ENCODE measurements around the gene MAVS.

Gene MAVS

DNA sequence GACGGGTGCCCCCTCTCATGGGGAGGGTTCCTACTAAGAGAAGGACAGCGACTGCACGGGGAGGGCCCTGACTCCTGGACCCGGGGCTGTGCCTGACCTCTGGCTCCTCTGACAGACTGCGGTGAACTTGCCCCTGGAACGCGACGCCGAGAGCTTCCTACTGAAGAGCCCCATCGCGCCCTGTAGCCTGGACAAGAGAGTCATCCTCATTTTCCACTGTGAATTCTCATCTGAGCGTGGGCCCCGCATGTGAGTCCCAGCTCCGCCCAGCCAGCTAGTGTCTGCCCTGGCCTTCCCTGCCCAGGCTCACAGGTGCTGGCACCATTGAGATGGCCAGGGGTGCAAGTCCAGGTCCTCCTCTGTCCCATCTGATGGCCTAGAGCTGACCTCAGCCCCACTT is 43.3 kb upstream of the MAVS start:
- no peak for DNase-seq (ENCODE audit: low read depth)
- TF ChIP-seq, protein P1, sequence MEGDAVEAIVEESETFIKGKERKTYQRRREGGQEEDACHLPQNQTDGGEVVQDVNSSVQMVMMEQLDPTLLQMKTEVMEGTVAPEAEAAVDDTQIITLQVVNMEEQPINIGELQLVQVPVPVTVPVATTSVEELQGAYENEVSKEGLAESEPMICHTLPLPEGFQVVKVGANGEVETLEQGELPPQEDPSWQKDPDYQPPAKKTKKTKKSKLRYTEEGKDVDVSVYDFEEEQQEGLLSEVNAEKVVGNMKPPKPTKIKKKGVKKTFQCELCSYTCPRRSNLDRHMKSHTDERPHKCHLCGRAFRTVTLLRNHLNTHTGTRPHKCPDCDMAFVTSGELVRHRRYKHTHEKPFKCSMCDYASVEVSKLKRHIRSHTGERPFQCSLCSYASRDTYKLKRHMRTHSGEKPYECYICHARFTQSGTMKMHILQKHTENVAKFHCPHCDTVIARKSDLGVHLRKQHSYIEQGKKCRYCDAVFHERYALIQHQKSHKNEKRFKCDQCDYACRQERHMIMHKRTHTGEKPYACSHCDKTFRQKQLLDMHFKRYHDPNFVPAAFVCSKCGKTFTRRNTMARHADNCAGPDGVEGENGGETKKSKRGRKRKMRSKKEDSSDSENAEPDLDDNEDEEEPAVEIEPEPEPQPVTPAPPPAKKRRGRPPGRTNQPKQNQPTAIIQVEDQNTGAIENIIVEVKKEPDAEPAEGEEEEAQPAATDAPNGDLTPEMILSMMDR (IDR thresholded peaks at IDR 0.05; ENCODE audit: low read depth, low read length), result no peak
- TF ChIP-seq MYC (IDR thresholded peaks at IDR 0.05; ENCODE audit: low read depth, low read length), result no peak
- no peak for TF ChIP-seq POLR2A (IDR thresholded peaks at IDR 0.05; ENCODE audit: extremely low read depth, insufficient read length)
- TF ChIP-seq, protein P2, sequence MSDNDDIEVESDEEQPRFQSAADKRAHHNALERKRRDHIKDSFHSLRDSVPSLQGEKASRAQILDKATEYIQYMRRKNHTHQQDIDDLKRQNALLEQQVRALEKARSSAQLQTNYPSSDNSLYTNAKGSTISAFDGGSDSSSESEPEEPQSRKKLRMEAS (IDR thresholded peaks at IDR 0.05; ENCODE audit: low read depth, low read length), result no peak
- no peak overlapping the region for H3K4me3 ChIP-seq (ENCODE audit: low read depth, low read length)

DNA sequence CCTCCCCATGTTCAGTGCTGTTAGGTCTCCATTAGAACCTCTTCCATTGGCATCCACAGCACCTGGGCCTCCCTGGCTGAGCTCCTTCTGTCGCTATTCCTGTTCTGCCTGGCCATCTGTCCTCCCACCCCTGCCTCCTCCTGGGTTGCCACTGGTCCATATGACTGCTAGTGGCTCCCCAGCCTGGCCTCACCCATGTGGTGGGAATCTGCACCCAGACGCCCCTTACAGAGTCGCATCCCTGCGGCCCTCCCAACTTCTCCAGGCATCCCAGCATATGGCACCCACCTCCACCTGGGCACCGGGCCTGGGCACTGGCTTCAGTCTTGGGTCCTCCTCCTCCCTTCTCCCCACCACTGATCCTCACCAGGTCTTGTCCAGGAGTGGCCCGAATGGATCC is 42.8 kb upstream of the MAVS start:
- TF ChIP-seq, protein P2 (IDR thresholded peaks at IDR 0.05; ENCODE audit: low read depth, low read length), result no peak
- no peak for TF ChIP-seq MYC (IDR thresholded peaks at IDR 0.05; ENCODE audit: low read depth, low read length)
- TF ChIP-seq, protein P1 (IDR thresholded peaks at IDR 0.05; ENCODE audit: low read depth, low read length), result no peak
- no peak for DNase-seq (ENCODE audit: low read depth)
- no peak overlapping the region for H3K4me3 ChIP-seq (ENCODE audit: low read depth, low read length)

DNA sequence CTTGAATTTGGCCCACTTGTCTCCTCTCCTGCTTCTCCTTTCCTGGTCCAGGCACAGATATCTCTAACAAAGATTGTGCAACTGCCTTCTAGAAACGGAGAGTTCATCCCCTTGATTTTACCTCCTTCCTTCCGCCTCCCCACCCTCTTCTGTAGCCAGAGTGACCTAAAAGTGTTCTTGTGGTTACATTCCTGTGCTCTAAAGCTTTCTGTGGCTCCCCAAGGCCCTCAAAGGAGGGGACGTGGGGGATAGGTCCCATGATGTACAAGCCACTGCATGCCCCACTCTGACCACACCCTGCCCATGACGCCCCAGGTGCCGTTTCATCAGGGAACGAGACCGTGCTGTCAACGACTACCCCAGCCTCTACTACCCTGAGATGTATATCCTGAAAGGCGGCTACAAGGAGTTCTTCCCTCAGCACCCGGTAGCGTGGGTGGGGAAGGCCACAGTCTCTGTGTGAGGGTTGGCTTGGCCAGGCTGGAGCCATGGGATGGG is 42.3 kb upstream of the MAVS start:
- DNase-seq (ENCODE audit: low read depth), result no peak
- TF ChIP-seq, protein P2 (IDR thresholded peaks at IDR 0.05; ENCODE audit: low read depth, low read length), result no peak
- TF ChIP-seq, protein P1 (IDR thresholded peaks at IDR 0.05; ENCODE audit: low read depth, low read length), result no peak
- TF ChIP-seq POLR2A (IDR thresholded peaks at IDR 0.05; ENCODE audit: extremely low read depth, insufficient read length), result no peak
- TF ChIP-seq MYC (IDR thresholded peaks at IDR 0.05; ENCODE audit: low read depth, low read length), result no peak
- H3K4me3 ChIP-seq (ENCODE audit: low read depth, low read length), result no peak overlapping the region

DNA sequence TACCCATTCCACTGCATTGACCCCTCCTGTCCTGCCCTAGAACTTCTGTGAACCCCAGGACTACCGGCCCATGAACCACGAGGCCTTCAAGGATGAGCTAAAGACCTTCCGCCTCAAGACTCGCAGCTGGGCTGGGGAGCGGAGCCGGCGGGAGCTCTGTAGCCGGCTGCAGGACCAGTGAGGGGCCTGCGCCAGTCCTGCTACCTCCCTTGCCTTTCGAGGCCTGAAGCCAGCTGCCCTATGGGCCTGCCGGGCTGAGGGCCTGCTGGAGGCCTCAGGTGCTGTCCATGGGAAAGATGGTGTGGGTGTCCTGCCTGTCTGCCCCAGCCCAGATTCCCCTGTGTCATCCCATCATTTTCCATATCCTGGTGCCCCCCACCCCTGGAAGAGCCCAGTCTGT is 41.9 kb upstream of the MAVS start:
- H3K4me3 ChIP-seq (ENCODE audit: low read depth, low read length), result no peak overlapping the region
- TF ChIP-seq POLR2A (IDR thresholded peaks at IDR 0.05; ENCODE audit: extremely low read depth, insufficient read length), result no peak
- TF ChIP-seq, protein P1 (IDR thresholded peaks at IDR 0.05; ENCODE audit: low read depth, low read length), result no peak
- TF ChIP-seq MYC (IDR thresholded peaks at IDR 0.05; ENCODE audit: low read depth, low read length), result no peak
- TF ChIP-seq, protein P2 (IDR thresholded peaks at IDR 0.05; ENCODE audit: low read depth, low read length), result no peak
- DNase-seq (ENCODE audit: low read depth), result no peak

DNA sequence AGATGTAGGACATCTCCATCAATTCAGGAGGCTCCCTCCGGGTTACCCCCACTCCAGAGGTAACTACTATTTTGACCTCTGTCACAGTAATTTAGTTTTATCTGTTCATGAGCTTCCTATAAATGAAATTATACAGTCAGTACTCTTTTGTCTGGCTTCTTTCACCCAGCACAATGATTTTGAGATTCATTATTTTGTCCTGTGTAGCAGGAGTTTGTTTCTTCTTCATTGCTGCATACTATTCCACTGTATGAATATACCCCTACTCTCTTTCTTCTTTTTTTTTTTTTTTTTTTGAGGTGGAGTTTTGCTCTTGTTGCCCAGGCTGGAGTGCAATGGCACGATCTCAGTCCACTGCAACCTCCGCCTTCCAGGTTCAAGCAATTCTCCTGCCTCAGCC is 38.1 kb upstream of the MAVS start:
- DNase-seq (ENCODE audit: low read depth), result no peak
- TF ChIP-seq, protein P2 (IDR thresholded peaks at IDR 0.05; ENCODE audit: low read depth, low read length), result no peak
- no peak for TF ChIP-seq POLR2A (IDR thresholded peaks at IDR 0.05; ENCODE audit: extremely low read depth, insufficient read length)
- TF ChIP-seq, protein P1 (IDR thresholded peaks at IDR 0.05; ENCODE audit: low read depth, low read length), result no peak
- no peak for TF ChIP-seq MYC (IDR thresholded peaks at IDR 0.05; ENCODE audit: low read depth, low read length)
- H3K4me3 ChIP-seq (ENCODE audit: low read depth, low read length), result no peak overlapping the region
